ENCODE data around the gene INPP5F. TPM values are rescaled to one million over a fixed set of nuclear protein-coding genes. Genes with fewer than 3 reads are reported as not detected.

Gene INPP5F
- total and polyA plus RNA-seq, 2 of the 13 experiments (the other 11 are each of a cell fraction or from before 2014, with no cell fraction given), result 12.5 to 15.7 TPM

DNA sequence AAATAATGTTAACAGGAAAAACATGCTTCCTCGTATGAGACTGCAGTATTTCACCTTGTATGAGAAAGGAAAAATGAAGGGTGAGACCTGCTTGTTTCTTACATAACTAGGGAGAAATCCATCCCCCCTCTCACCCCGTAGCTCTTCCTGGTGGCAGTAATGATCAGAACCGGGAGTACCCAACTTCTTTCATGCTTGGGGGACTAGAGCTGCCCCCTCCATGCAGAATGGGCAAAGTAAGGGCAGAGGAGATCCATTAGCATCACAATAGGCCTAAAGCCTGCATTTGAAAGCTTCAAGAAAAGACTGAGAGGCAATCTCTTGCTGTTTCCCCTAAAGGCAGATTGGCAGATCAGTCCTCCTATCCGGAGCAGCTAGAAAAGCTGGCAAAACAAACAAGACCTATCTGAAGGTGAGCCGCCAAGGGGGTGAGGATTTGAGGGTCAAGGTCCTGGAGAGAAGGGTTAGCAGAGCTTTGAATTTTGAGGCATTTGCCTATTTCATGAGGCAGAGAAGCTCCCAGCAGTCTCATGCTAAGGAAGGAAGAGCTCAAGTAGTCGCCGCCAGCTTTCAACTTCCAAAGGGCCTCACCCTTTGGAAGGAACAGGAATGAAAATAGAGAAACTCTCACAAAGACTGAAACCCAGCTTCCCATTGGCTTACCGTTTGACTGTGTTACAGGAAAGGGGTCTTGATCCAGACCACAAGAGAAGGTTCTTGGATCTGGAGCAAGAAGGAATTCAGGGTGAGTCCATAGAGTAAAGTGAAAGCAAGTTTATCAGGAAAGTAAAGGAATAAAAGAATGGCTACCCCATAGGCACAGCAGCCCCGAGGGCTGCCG, 38.4 kb upstream of the INPP5F start (continued):
- TF ChIP-seq ZNF616 (CRISPR knock-in tag; IDR thresholded peaks at IDR 0.05; ENCODE audit: low read depth) (no peak), ETV6 (CRISPR knock-in tag; conservative IDR thresholded peaks at IDR 0.05) (no peak), NFE2L1 (CRISPR knock-in tag; IDR thresholded peaks at IDR 0.05; ENCODE audit: borderline replicate concordance) (no peak), FOXM1 (CRISPR knock-in tag; IDR thresholded peaks at IDR 0.05) (no peak), ZNF264 (CRISPR knock-in tag; IDR thresholded peaks at IDR 0.05) (0 out of 2 replicates have a peak, but pooled peaks have one; percentile 34), RFXANK (CRISPR knock-in tag; IDR thresholded peaks at IDR 0.05) (no peak), PAWR (CRISPR knock-in tag; IDR thresholded peaks at IDR 0.05; ENCODE audit: borderline replicate concordance) (no peak), SOX13 (IDR thresholded peaks at IDR 0.05) (no peak), SOX13 (CRISPR knock-in tag; conservative IDR thresholded peaks at IDR 0.05 in 1 of 2, IDR thresholded peaks at IDR 0.05 in 1 of 2) (no peak), HNRNPK (IDR thresholded peaks at IDR 0.05; ENCODE audit: low read depth, low read length, poor library complexity, severe bottlenecking) (no peak), ZNF792 (CRISPR knock-in tag; IDR thresholded peaks at IDR 0.05) (no peak), KDM1A (CRISPR knock-in tag; IDR thresholded peaks at IDR 0.05) (no peak), ZSCAN25 (CRISPR knock-in tag; IDR thresholded peaks at IDR 0.05) (no peak), ZNF607 (CRISPR knock-in tag; IDR thresholded peaks at IDR 0.05; ENCODE audit: borderline replicate concordance) (no peak), BATF2 (CRISPR knock-in tag; IDR thresholded peaks at IDR 0.05) (no peak), ZNF431 (CRISPR knock-in tag; IDR thresholded peaks at IDR 0.05; ENCODE audit: borderline replicate concordance, low read depth) (no peak), LRRFIP1 (CRISPR knock-in tag; conservative IDR thresholded peaks at IDR 0.05) (no peak), CENPX (CRISPR knock-in tag; IDR thresholded peaks at IDR 0.05) (no peak), ZNF557 (CRISPR knock-in tag; IDR thresholded peaks at IDR 0.05) (no peak), NAIF1 (CRISPR knock-in tag; IDR thresholded peaks at IDR 0.05; ENCODE audit: borderline replicate concordance) (no peak), MED8 (CRISPR knock-in tag; IDR thresholded peaks at IDR 0.05; ENCODE audit: insufficient replicate concordance) (no peak), SMAD3 (CRISPR knock-in tag; IDR thresholded peaks at IDR 0.05) (no peak), ZNF564 (CRISPR knock-in tag; IDR thresholded peaks at IDR 0.05) (no peak), ZNF775 (CRISPR knock-in tag; IDR thresholded peaks at IDR 0.05; ENCODE audit: borderline replicate concordance) (no peak), ELF1 (CRISPR knock-in tag; IDR thresholded peaks at IDR 0.05) (0 out of 2 replicates have a peak, but pooled peaks have one; percentile 11), CCDC6 (CRISPR knock-in tag; IDR thresholded peaks at IDR 0.05) (no peak), HES4 (CRISPR knock-in tag; IDR thresholded peaks at IDR 0.05; ENCODE audit: borderline replicate concordance) (no peak)
- TF ChIP-seq, protein P1, sequence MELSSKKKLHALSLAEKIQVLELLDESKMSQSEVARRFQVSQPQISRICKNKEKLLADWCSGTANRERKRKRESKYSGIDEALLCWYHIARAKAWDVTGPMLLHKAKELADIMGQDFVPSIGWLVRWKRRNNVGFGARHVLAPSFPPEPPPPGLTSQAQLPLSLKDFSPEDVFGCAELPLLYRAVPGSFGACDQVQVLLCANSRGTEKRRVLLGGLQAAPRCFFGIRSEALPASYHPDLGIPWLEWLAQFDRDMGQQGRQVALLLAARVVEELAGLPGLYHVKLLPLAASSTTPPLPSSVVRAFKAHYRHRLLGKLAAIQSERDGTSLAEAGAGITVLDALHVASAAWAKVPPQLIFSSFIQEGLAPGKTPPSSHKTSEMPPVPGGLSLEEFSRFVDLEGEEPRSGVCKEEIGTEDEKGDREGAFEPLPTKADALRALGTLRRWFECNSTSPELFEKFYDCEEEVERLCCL (CRISPR knock-in tag; IDR thresholded peaks at IDR 0.05; ENCODE audit: borderline replicate concordance), result no peak
